HG03558 (cell line): ENCODE measurements around the gene NRG2.

Source experiments
- ATAC-seq: cut with Tn5 transposase; IDR thresholded peaks from one replicate; pipeline ENCODE4 v1.9.1; 2021; ENCODE audit warnings: moderate number of reproducible peaks; ENCODE audit not compliant: unreplicated experiment; ENCODE audit errors: extremely low read depth

Gene NRG2

DNA sequence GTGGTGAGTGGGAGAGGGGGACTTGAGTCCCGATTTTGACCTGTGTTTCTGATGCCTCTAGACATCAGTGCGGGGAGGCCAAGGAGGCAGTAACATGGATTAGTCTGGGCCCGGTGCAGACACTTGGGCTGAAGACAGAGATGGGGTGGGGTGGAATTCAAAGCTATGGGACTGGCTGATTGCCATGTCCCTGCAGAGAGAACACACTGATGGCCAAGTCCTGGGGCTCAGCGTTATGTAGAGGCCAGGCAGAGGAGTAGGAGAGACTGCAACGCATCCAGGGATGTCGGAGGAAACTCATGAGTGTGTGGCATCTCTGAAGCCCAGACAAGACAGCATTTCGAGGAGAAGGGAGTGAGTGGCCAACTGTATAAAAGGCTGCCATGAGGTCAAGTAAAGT lies 217.4 kb downstream of the NRG2 start:
- no peak for ATAC-seq

DNA sequence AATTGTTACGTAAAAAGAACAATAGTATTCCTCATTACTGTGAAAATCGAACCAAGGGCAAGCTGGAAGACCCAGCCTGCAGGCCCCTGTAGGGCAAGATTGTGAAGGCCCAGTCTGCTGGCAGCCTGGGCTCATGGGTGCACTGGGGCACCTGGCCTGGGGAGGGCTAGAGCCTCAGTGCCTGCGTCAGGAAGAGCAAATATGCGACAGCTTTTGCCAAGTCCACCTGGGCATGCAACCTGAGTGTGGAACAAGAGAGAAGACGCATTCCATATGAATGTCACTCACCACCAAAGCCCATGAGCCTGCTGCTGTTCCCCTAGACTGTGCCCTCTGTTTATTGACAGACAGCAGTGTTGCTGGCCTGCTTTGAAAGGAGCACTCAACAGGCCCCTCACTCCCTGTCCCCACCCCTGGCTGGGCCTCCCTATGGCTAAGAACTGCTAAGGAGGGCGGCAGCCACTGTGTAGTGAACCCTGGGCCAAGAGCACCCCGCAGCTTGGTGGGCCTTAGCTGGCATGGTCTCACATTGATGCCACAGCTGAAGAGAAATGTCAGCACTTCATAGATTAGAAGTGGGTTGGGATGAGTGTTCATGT lies 219.2 kb downstream of the NRG2 start:
- no peak for ATAC-seq

GRCh38 chr5:139822553-139823425 lies 220.3 kb downstream of the NRG2 start:
- ATAC-seq, result no peak

DNA sequence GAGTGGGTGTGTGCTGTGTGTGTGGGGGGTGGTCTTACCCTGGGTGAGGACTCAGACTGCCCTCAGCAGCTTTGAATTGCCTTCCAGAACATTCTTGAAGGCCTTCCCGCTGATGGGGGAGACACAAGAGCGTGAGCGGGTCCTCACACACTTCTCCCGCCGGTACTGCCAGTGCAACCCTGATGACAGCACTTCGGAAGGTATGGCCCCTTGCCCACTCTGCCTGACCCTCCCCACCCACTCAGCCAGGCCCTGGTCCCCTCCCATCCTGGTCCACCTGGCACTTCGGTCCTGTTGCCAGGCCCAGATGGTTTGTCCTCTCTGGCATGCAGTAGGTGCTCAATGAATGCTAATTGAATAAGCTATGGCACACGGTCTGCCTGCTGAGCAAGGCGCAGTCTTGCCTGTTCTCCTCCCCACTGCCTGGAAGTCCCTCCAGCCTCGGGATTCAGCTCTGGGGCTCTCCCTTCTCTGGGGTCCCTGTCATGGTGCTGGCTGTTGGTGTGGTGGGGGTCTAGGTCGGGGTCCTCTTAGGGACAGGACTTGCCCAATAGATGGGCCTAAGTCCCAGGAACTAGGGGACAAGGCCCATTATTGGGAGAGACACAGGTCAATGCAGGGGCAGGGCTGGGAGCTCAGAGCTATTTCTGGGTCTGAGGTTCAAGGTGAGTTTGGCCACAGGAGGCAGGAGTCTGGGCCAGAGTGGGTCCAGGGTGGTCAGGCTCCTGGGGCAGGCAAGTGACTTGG lies 221.1 kb downstream of the NRG2 start:
- no peak for ATAC-seq

DNA sequence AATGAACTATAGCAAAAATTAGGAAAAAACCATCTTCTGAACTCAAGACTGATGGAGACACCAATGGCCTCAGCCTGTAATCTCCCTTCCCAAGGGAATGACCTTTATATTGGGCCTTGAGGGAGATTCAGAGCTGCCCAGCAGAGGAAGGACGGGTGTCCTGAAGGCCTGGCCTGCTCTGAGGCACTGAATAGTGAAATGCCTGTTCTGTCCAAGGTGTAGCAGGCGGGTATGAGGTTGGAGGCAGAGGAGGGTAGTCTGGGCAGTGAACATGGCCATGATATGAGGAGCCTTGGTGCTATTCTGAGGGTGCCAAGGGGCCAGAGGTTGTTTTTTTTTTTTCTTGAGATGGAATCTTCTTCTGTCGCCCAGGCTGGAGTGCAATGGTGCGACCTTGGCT lies 222.5 kb downstream of the NRG2 start:
- no peak for ATAC-seq

- no peak for ATAC-seq
Observed at GRCh38 chr5:139820130-139820529, 223.0 kb downstream of the NRG2 start.

DNA sequence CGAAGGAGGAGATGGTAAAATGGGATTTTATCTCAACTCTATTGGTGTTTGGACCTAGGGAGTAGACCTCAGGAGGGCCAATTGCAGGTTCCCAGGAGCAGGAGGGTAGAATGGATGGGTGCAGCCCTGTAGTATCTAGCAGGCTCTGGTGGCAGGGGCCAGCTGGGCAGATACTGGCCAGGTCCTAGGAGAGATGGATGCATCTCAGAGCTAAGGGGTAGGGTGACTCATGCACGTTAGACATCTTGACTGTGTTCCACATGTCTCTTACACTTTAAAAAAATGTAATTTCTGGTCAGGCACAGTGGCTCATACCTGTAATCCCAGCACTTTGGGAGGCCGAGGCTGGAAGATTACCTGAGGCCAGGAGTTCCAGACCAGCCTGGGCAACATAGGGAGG lies 225.1 kb downstream of the NRG2 start:
- ATAC-seq, result no peak

DNA sequence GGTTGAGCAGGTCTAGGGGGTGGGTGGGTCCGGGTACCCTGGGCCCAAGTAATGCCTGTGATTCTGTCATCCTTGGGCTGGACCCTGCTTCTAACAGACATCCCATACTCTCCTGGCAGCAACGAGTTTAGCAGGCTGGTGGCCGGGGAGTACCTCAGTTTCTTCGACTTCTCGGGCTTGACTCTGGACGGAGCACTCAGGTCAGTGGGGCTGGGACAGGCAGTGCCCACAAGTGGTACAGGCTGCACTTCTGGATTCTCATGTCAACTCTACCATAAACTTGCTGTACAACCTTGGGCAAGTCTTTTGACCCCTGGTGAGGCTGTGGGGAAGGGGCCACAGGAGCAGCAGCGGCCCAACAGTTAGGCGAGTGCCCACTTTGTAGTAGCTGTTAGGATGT lies 225.7 kb downstream of the NRG2 start:
- ATAC-seq, result no peak

GRCh38 chr5:139816566-139816965 lies 226.5 kb downstream of the NRG2 start:
- ATAC-seq, result no peak

- ATAC-seq, result no peak
Observed at GRCh38 chr5:139814704-139815280, 228.3 kb downstream of the NRG2 start.

DNA sequence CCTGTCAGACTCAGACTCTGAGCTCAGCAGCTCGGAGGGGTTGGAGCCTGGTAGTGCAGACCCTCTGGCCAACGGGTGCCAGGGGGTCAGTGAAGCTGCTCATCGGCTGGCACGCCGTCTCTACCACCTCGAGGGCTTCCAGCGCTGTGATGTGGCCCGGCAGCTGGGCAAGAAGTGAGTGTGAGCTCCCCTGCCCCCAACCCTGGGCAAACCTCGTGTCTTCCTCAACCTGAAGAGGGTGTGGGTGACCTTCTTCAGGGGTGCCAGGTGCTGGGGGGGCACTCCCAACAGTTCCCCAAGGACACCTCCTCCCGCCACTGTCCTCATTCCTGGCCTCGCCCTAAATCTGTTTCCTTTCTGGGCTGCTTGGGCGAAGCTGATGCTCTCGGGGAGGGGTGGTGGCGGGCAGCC lies 228.9 kb downstream of the NRG2 start:
- ATAC-seq, result no peak

DNA sequence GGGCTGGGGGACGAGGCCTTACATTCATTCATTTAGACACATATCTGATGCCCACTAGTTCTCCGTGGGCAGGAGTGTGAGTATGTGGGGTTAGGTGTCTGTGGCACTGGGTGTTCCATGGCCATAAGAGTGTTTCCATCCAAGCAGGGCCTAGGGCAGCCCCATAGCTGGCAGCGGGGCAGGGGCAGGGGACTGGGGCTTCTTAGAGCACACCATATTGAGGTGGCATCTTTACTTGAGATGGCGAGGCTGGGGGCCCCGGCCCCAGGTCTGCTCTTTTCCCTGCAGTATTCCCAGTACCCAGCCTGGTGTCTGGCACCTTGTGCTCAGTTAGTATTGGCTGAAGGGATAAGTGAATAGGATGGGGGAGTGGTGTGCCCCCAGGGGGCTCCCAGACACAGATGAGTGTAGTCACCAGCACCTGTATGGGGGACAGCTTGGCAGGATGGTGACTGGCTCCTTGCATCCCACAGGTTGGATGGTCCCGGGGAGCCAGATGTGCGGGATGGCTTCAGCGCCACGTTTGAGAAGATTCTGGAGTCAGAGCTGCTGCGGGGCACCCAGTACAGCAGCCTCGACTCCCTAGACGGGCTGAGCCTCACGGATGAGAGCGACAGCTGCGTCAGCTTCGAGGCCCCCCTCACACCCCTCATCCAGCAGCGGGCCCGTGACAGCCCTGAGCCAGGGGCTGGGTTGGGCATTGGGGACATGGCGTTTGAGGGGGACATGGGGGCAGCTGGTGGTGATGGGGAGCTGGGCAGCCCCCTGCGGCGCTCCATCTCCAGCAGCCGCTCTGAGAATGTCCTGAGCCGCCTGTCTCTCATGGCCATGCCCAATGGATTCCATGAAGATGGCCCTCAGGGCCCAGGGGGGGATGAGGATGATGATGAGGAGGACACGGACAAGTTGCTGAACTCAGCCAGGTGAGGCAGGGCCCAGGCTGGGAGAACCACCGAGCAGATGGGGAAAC lies 230.0 kb downstream of the NRG2 start:
- ATAC-seq, result no peak

DNA sequence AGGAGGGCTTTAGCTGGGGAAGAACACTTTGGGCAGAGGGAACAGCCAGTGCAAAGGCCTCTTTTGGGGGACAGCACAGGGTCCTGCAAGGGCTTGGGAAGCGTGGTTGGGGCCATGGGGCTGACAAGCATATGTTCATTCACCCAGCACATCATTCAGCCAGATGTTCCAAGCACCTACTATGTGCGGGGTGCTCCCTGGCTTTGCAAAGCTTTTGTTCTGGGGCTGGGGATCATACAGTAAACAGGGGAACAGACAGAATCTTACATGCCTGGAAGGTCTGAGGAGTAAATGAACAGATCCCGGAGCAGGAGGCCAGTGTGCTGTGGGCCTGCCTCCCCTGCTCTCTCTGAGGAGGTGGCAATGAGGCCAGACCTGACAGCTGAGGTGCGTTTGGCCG lies 230.8 kb downstream of the NRG2 start:
- no peak for ATAC-seq

- ATAC-seq, result no peak
Observed at GRCh38 chr5:139811274-139811607, 231.9 kb downstream of the NRG2 start.

GRCh38 chr5:139810341-139811273 lies 232.5 kb downstream of the NRG2 start:
- ATAC-seq, result no peak

GRCh38 chr5:139809331-139809810 lies 233.7 kb downstream of the NRG2 start:
- no peak for ATAC-seq

GRCh38 chr5:139808481-139809330 lies 234.4 kb downstream of the NRG2 start:
- ATAC-seq, result no peak

- ATAC-seq, result no peak
Observed at GRCh38 chr5:139807647-139808030, 235.5 kb downstream of the NRG2 start.
